IMR-90 (cell line): ENCODE measurements around the gene HMCN1. TPM values are rescaled to one million over a fixed set of nuclear protein-coding genes. Genes with fewer than 3 reads are reported as not detected.

Experiments used
- ATAC-seq: fragments of 200-7000 bp; cut with Tn5 transposase; 2 replicates; pipeline ENCODE4 v1.9.1; 2020; ENCODE audit warnings: low read depth, mild to moderate bottlenecking, moderate library complexity
- BruUV-seq: library from RNA; stranded (reverse); fragments of 400-500 nt; replicated peaks from 2 replicates; lab custom pipeline; 2021; lab: Mats Ljungman, UMichigan
- CTCF ChIA-PET: fragments of 300-600 bp; formaldehyde crosslinking; extraction: SDS; loops from one replicate; lab custom pipeline; 2021; ENCODE audit warnings: antibody characterized with exemption; lab: Yijun Ruan, JAX
- POLR2A ChIA-PET: fragments of 300-600 bp; sonication (Branson Sonifier 250); formaldehyde crosslinking; loops from one replicate; lab custom pipeline; 2022; ENCODE audit warnings: antibody characterized with exemption; ENCODE audit not compliant: unreplicated experiment; lab: Charles Lee
- DNase-seq: peaks from one replicate; pipeline ENCODE4 v3.0.0; 2013
- H2AFZ ChIP-seq: replicated peaks from 2 replicates; pipeline ENCODE3; 2013; ENCODE audit warnings: low read length, mild to moderate bottlenecking; ENCODE audit not compliant: poor library complexity
- H2AK5ac ChIP-seq: 2 replicates; pipeline ENCODE4 v1.6.1; 2013; ENCODE audit warnings: low read depth, low read length, inconsistent platforms
- H2AK9ac ChIP-seq: replicated peaks from 2 replicates; pipeline ENCODE3; 2013; ENCODE audit warnings: mild to moderate bottlenecking, low read depth, low read length, moderate library complexity; ENCODE audit not compliant: poor library complexity
- H2BK120ac ChIP-seq: 2 replicates; pipeline ENCODE4 v1.6.1; 2013; ENCODE audit warnings: low read depth, low read length, inconsistent platforms
- H2BK15ac ChIP-seq: 3 replicates; pipeline ENCODE4 v1.6.1; 2013; ENCODE audit warnings: low read depth, low read length, inconsistent platforms
- H2BK20ac ChIP-seq: 2 replicates; pipeline ENCODE4 v1.6.1; 2013; ENCODE audit warnings: low read depth, mild to moderate bottlenecking, inconsistent platforms, low read length, moderate library complexity
- H2BK5ac ChIP-seq: 2 replicates; pipeline ENCODE4 v1.6.1; 2013; ENCODE audit warnings: mild to moderate bottlenecking, low read depth, low read length, inconsistent platforms; ENCODE audit not compliant: poor library complexity, severe bottlenecking
- H3K14ac ChIP-seq: replicated peaks from 2 replicates; pipeline ENCODE4 v1.6.1; 2013; ENCODE audit warnings: low read depth, low read length, inconsistent platforms
- H3K18ac ChIP-seq: 2 replicates; pipeline ENCODE4 v1.6.1; 2013; ENCODE audit warnings: low read depth, low read length, control low read depth
- H3K23ac ChIP-seq: 2 replicates; pipeline ENCODE4 v1.6.1; 2013; ENCODE audit warnings: low read depth, low read length, inconsistent platforms
- H3K27ac ChIP-seq: 2 replicates; pipeline ENCODE4 v1.5.1; 2013; ENCODE audit warnings: mild to moderate bottlenecking, control low read depth, low read length; ENCODE audit not compliant: insufficient read depth
- H3K27me3 ChIP-seq: 2 replicates; pipeline ENCODE4 v1.6.1; 2013; ENCODE audit warnings: low read length; ENCODE audit not compliant: control insufficient read depth, insufficient read depth
- H3K36me3 ChIP-seq: 2 replicates; pipeline ENCODE4 v1.6.1; 2013; ENCODE audit warnings: low read length, mixed read lengths; ENCODE audit not compliant: control insufficient read depth, insufficient read depth
- H3K4ac ChIP-seq: 2 replicates; pipeline ENCODE4 v1.6.1; 2013; ENCODE audit warnings: low read depth, low read length, inconsistent platforms
- H3K4me1 ChIP-seq: 2 replicates; pipeline ENCODE4 v1.6.1; 2013; ENCODE audit warnings: low read length, mixed read lengths; ENCODE audit not compliant: control insufficient read depth, insufficient read depth
- H3K4me2 ChIP-seq: 2 replicates; pipeline ENCODE4 v1.6.1; 2013; ENCODE audit warnings: low read depth, mild to moderate bottlenecking, control low read depth, low read length, moderate library complexity
- H3K4me3 ChIP-seq: 2 replicates; pipeline ENCODE4 v1.5.1; 2013; ENCODE audit warnings: low read depth, mild to moderate bottlenecking, control low read depth, low read length, moderate library complexity; ENCODE audit not compliant: insufficient read depth
- H3K56ac ChIP-seq: 2 replicates; pipeline ENCODE4 v1.6.1; 2013; ENCODE audit warnings: low read length, inconsistent platforms; ENCODE audit not compliant: insufficient read depth; ENCODE audit errors: extremely low read depth
- H3K79me1 ChIP-seq, 2 experiments: 2 replicates each; pipeline ENCODE4 v1.6.1; 2013; ENCODE audit warnings: low read length in 2 of 2, inconsistent platforms in 1 of 2, low read depth in 1 of 2
- H3K9ac ChIP-seq: 2 replicates; pipeline ENCODE4 v1.6.1; 2013; ENCODE audit warnings: low read depth, low read length, control low read depth
- H3K9me1 ChIP-seq: 2 replicates; pipeline ENCODE4 v1.6.1; 2013; ENCODE audit warnings: low read length, inconsistent platforms; ENCODE audit not compliant: insufficient read depth
- H3K9me3 ChIP-seq: 2 replicates; pipeline ENCODE4 v1.6.1; 2013; ENCODE audit warnings: low read length; ENCODE audit not compliant: control insufficient read depth, insufficient read depth
- H4K20me1 ChIP-seq: 2 replicates; pipeline ENCODE4 v1.6.1; 2013; ENCODE audit warnings: low read length, inconsistent platforms; ENCODE audit not compliant: insufficient read depth
- H4K5ac ChIP-seq: 2 replicates; pipeline ENCODE4 v1.6.1; 2013; ENCODE audit warnings: mild to moderate bottlenecking, low read depth, low read length, control low read depth
- H4K8ac ChIP-seq, 2 experiments: 2 replicates each; pipeline ENCODE4 v1.6.1; 2013; ENCODE audit warnings: low read depth in 2 of 2, low read length in 2 of 2, control low read depth in 1 of 2, inconsistent platforms in 1 of 2
- H4K91ac ChIP-seq: 2 replicates; pipeline ENCODE4 v1.6.1; 2013; ENCODE audit warnings: low read depth, low read length, inconsistent platforms; ENCODE audit not compliant: insufficient read depth
- MAFK ChIP-seq: IDR thresholded peaks from 2 replicates; pipeline ENCODE4 v1.6.1; 2012; ENCODE audit warnings: low read depth, low read length, improper control_type of control experiment
- RCOR1 ChIP-seq: IDR thresholded peaks from 2 replicates; pipeline ENCODE4 v1.6.1; 2012; ENCODE audit warnings: mild to moderate bottlenecking, low read length, improper control_type of control experiment; ENCODE audit not compliant: insufficient replicate concordance
- WGBS, 2 experiments: methylation state at CpG; one replicate each; pipeline versions ENCODE4 v1.1.5 to v1.1.7; 2013; ENCODE audit warnings: missing lambda C conversion rate in 2 of 2; ENCODE audit not compliant: insufficient read length in 1 of 2; ENCODE audit errors: extremely low coverage in 2 of 2; 5-methylcytosine and 5-hydroxymethylcytosine counted together
- dilution Hi-C: fragments of 300-500 bp; cut with HindIII; formaldehyde crosslinking; loops from one replicate; pipeline ENCODE4 v1.14.3; 2018; ENCODE audit warnings: low sequenced_read_pairs; ENCODE audit not compliant: unreplicated experiment
- in situ Hi-C: fragments of 300-500 bp; cut with MboI; formaldehyde crosslinking; loops from 3 replicates; pipeline ENCODE4 v1.14.3; 2019; ENCODE audit warnings: low sequenced_read_pairs, inconsistent platforms, mixed read lengths
- intact Hi-C: fragments of 100-400 bp; cut with micrococcal nuclease; formaldehyde crosslinking; loops from 2 replicates; pipeline ENCODE4 v1.10.0; 2022
- polyA plus RNA-seq, 3 experiments: library from polyadenylated mRNA; depleted of rRNA; stranded (reverse); fragments of >200 nt; gene quantifications; 2 replicates each; pipeline ENCODE4 v1.2.3, GENCODE V29; 2012; ENCODE audit warnings: low replicate concordance in 1 of 3
- total RNA-seq: library from RNA; depleted of rRNA; stranded (reverse); fragments of >200 nt; gene quantifications from 2 replicates; pipeline ENCODE4 v1.2.3, GENCODE V29; 2012

HMCN1 gene
- total and polyA plus RNA-seq, 2 of the 4 experiments (the other 2 are of a cell fraction), result 6.1 to 11.7 TPM

- Histone ChIP-seq H3K4me3 (no peak overlapping the region), H4K91ac (no peak overlapping the region), H3K9ac (no peak overlapping the region), H3K79me1 (no peaks in the 10 kb centered on the region), H3K4me2 (no peak overlapping the region), H2BK120ac (no peak overlapping the region), H2AK5ac (no peak overlapping the region), H3K36me3 (no peaks in the 10 kb centered on the region), H4K8ac (no peak overlapping the region), H3K14ac (no peak overlapping the region), H3K9me1 (no peaks in the 10 kb centered on the region), H2BK5ac (no peak overlapping the region), H2AK9ac (no peak overlapping the region), H3K4me1 (peaks cover 4% of the 10 kb centered on the region), H4K5ac (no peak overlapping the region), H3K18ac (no peak overlapping the region), H4K20me1 (no peaks in the 10 kb centered on the region), H3K4ac (no peak overlapping the region), H2BK20ac (no peak overlapping the region), H2AFZ (no peak overlapping the region), H3K27me3 (no peaks in the 10 kb centered on the region), H3K9me3 (no peaks in the 10 kb centered on the region), H3K56ac (no peak overlapping the region), H3K23ac (no peak overlapping the region), H3K27ac (no peak overlapping the region), H2BK15ac (no peak overlapping the region)
- TF ChIP-seq RCOR1, result no peak
- TF ChIP-seq MAFK, result peak; percentile 49
- DNase-seq (no peak), ATAC-seq (no peak)
- ChIA-PET CTCF (no interaction called here), POLR2A (no interaction called here)
- intact Hi-C loops (no loop called here), in situ Hi-C loops (no loop called here), dilution Hi-C loops (no loop called here)
- no TSS peak for BruUV-seq
- no CpG with 5 or more reads among the region's 3 CpGs for WGBS, 2 experiments
These were observed 18.1 kb upstream of the HMCN1 start for GRCh38 chr1:185716095-185716494.
